Measurements from ENCODE around the gene PBXIP1.
"Not testable (repeated sequence)": the region's sequence is repeated elsewhere in the genome, so short reads cannot be mapped to it uniquely, and the experiment has no call there.

The PBXIP1 gene

GRCh38 chr1:154955718-154956543, at the start of gene PBXIP1:
TSS of gene PBXIP1 (minus strand) at chr1:154956099. CDS start at chr1:154953721, 2,378 bp downstream.
- DNase-seq, result peak; percentile 96

GRCh38 chr1:155005076-155006011, 49.4 kb upstream of the PBXIP1 start:
- DNase-seq, result no peak

GRCh38 chr1:155004352-155005075, 48.6 kb upstream of the PBXIP1 start:
- no peak for DNase-seq

- DNase-seq, result no peak
Measured at GRCh38 chr1:155003766-155004351, 48.0 kb upstream of the PBXIP1 start.

GRCh38 chr1:155003227-155003765, 47.4 kb upstream of the PBXIP1 start:
- DNase-seq, result no peak

- DNase-seq, result no peak
Measured at GRCh38 chr1:155002464-155003226, 46.7 kb upstream of the PBXIP1 start, which contains the start of gene ZBTB7B. TSS of gene ZBTB7B (plus strand) at chr1:155002802. CDS start at chr1:155014661, 11,859 bp downstream.

GRCh38 chr1:155001675-155002463, 46.0 kb upstream of the PBXIP1 start:
- peak; percentile 97 for DNase-seq

GRCh38 chr1:155001425-155001674, 45.5 kb upstream of the PBXIP1 start:
- DNase-seq, result no peak

- DNase-seq, result peak; percentile 78
Measured at GRCh38 chr1:155000726-155001424, 45.0 kb upstream of the PBXIP1 start.

- no peak for DNase-seq
Measured at GRCh38 chr1:155000411-155000725, 44.5 kb upstream of the PBXIP1 start.

GRCh38 chr1:154999571-155000410, 43.9 kb upstream of the PBXIP1 start:
- DNase-seq, result no peak

- peak; percentile 65 for DNase-seq
Measured at GRCh38 chr1:154998818-154999570, 43.1 kb upstream of the PBXIP1 start.

- DNase-seq, result no peak
Measured at GRCh38 chr1:154998201-154998780, 42.4 kb upstream of the PBXIP1 start.

- DNase-seq, result no peak
Measured at GRCh38 chr1:154996966-154997701, 41.2 kb upstream of the PBXIP1 start.

- not testable (repeated sequence) for DNase-seq
Measured at GRCh38 chr1:154995301-154995983, 39.5 kb upstream of the PBXIP1 start.

GRCh38 chr1:154994591-154994990, 38.7 kb upstream of the PBXIP1 start:
- DNase-seq, result no peak

GRCh38 chr1:154994269-154994587, 38.3 kb upstream of the PBXIP1 start:
- DNase-seq, result no peak

Data from CD4-positive, alpha-beta T cell treated with Interleukin-4 for 4 hours (primary cell).